Kidney tubule cell (primary cell): ENCODE results near the gene FAM180B.

Source experiments
- DNase-seq: peaks from one replicate; pipeline ENCODE4 v3.0.0-alpha.2; 2018; ENCODE audit warnings: low spot score

The FAM180B gene

DNA sequence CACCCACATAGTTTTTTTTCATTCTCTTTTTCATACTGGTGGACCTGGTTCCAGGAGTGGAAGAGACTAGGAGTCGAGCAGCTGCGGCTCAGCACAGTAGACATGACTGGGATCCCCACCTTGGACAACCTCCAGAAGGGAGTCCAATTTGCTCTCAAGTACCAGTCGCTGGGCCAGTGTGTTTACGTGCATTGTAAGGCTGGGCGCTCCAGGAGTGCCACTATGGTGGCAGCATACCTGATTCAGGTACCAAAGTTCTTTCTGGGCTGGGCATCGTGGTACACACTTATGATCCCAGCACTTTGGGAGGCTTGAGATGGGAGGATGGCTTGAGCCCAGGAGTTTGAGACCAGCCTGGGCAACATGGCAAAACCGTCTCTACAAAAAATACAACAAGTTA lies 16.8 kb upstream of the FAM180B start:
- no peak for DNase-seq

DNA sequence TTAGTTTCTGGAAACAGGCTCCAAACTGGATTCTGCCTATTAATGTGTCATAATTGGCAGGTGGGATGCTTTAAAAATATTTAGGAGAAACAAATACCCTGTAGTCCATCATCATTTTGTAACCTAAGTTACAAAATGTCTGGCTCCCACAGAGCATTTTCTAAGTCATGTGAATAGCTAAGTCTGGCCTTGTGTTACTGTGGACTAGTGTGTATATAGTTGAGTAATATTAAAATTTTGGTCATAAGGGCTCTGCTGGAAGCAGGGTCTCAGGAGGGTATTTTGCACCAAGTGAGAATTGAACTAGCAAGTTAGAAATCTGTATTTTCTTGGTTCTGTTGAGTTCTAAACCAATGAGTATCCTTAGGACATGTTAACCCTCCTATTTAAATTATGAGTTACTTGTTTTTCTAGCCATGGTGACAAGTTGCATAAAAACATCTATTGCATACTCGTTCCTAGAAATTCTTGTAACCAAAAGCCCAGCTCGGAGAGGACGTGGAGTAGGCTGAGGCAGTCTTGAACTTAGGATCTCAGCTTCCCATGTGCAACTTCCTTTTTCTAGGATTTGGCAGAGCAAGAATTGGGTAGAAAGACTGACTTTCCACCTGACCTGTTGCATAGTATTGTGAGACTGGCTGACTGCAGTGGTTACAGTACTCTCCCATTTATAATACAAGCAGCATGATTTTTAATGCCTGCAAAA lies 15.7 kb upstream of the FAM180B start:
- DNase-seq, result no peak

DNA sequence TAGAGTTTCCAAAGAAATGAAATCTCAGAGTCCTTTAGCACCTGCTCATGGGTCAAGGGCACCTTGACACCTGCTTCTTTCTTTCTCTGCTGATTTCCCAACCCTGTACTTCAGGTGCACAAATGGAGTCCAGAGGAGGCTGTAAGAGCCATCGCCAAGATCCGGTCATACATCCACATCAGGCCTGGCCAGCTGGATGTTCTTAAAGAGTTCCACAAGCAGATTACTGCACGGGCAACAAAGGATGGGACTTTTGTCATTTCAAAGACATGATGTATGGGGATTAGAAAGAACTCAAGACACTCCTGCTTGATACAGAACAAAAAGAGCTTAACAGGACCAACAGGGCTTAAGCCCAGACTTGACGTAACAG lies 15.1 kb upstream of the FAM180B start:
- DNase-seq, result no peak

DNA sequence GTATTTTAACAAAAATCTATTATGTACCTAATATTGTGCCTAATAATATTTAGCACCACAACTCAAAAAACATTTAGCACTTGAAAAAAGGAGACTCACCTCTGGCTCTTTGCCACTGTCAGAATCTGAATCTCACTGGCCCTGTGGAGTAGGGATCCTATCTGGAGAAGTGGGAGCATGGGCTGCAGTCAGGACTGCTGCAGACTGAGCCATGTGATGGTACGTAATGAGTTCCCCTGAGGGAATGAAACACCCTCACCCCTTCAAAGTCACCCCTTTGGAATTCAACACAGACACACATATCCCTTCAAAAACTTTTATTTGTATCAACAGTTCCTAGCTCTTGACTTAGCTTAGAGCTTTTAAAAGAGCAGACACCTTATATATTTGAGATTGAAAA lies 14.6 kb upstream of the FAM180B start:
- peak; percentile 20 for DNase-seq

DNA sequence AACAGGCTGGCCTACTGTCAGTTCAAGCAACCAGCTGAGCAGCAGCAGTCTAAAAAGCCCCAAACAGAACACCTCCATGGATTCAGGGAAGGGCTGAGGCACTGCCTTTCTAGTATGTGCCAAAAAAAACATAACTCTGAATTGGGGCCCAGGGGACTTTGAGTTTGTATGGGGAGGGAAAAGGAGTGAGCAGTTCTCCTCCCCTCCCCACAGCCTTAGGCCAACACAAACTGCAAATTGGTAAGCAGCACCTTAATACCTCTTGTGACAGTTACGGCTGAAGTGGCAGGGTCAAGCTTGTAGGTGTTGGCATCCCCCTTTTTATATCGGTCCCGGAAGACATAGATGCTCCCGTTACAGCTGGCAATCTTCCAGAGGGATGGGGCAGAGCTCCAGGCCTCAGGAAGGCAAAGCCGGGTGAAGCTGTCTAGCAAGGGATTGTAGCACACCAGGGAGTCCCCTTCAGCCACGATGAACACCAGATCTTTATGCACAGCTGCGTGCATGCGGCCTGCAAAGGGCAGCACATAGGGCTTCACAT lies 13.7 kb upstream of the FAM180B start:
- DNase-seq, result no peak

DNA sequence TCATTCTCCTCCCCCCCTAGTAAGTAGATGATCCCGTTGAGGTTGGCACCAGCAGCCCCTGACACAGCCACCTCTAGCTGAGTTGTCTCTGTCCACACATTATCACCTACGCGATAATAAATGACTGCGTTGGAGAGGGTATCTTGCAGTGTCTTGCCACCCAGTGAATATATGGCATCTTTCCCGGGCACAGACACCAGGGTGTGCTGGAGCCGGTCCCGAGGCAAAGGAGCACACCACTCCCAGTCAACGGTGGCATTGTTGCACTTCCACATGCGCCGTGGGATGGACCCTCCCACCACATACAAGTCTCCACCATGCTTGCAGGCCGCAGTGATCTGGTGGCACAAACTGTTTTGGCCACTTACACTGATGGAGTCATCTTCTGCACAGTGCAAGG lies 13.2 kb upstream of the FAM180B start:
- no peak for DNase-seq

DNA sequence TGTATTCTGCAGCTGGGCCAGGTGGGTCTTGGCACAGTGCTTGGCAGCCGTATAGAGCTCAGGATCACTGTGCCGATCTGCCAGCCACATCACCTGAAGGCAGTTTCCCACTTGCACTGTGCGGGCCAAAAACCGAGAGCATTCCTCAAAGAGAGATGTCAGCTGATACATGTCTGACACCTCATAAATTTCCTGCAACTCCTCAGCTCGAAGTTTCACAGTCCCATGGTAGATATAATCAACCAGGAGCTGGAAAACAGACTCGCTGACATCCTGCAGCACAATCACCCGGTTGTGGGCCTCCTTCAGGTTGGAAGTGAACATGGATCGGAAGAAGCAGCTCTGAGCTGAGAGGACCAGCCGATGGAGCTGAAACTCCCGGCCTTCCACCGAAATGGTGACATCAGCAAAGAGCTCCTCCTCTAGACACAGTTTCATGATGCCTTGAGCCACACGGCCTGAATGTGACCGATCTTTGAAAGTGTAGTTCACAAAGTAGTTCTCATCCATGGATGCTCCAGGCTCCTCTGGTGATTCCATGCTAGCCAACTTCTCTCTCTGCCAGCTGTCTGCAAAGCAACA lies 8.9 kb upstream of the FAM180B start:
- DNase-seq, result no peak

DNA sequence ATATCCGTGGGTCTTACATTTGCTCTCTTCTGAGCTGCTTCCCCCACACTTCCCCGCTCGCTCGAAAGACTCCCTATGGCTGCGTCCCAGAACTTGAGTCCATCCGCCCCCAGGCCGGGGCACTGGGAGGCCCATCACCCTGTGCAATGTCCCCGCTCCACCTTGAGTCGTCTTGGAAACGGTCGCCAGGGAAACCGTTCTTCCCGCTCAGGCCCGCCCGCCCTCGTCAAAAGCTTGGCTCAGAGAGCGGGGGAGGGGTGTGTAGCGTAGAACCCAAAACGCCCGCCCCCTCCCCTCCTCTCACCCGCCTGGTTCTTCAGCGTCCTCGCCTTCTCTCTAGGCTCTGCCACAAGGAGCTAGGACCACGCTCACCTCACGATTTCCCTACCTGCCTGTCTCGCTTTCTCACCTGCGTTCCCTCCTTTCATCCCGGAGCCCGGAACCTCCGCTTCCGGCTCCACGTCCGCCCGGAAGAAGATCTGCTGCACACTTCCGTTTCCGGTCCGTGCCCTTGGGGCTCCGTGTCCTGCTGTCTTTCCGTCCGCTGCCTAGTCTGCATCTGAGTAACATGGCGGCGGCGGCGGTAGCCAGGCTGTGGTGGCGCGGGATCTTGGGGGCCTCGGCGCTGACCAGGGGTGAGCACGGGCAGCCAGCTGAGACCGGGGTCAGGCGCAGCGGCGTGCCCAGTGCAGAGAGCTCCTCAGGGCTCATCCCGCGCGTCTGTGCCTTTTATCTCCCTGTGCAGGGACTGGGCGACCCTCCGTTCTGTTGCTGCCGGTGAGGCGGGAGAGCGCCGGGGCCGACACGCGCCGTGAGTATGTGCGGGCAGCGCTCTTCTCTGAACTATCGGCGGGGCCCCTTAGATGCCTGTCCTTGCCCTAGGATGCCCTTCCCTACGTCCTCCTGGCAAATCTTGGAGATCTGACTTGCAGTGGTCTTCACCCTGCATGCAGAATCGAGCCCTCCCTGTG lies 7.7 kb upstream of the FAM180B start, which contains the start of the genes KBTBD4 and NDUFS3:
Gene KBTBD4 (minus strand): TSS at position 447 of the 971 bp plus-strand sequence. CDS start 19 bp downstream, at position 428.
Gene NDUFS3 (plus strand): TSS at position 551 of the 971 bp plus-strand sequence. CDS start 18 bp downstream, at position 569.
- DNase-seq, result peak; percentile 89

DNA sequence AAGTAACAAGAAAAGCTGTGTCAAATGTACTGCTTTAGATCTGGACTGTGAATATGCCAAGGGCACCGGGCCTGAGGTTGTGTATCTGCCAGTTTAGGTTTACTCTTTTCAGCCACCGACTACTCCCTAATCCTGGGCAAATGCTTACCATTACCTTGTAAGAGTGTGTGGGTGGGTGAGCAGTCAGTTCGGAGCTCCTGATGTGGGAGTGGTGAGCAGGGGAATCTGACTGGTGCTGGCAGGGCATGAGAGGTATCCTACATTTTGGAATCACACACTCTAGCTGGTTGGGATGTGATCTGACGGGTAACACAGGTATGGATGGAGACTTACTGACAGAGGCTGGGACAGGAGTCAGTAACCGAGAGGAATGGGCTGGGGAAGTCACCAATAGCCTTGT lies 2.6 kb upstream of the FAM180B start:
- no peak for DNase-seq

DNA sequence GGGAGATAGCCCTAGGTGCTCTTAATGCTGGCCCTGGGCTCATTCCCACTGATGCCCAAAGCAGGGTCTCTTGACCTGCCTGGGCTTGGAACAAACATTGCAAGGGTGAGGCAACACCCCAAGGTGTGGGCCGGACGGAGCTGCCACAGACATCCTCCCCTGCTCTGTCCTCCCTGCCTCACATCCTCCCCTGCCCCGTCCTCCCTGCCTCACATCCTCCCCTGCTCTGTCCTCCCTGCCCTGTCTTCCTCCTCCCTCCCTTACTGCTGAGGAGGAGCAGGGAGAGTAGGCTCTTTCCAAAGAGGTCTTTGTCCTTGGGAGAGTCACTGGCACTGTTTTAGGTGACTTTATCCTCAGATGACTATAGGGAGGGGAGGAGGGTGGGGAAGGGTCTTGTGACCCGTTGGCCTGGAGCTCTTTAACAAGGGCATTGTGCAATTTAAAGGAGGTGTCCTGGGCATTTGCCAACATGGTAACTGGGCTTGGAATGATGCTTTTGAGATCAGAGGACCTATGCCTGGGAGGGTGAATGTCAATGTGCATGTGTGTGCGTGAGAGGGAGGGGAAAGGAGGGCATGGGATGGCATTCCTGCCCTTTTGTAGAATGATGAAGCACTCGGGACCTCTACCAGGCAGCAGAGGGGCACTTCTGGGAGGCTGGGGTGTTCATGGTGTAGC lies 700 bp downstream of the FAM180B start:
- DNase-seq, result no peak

DNA sequence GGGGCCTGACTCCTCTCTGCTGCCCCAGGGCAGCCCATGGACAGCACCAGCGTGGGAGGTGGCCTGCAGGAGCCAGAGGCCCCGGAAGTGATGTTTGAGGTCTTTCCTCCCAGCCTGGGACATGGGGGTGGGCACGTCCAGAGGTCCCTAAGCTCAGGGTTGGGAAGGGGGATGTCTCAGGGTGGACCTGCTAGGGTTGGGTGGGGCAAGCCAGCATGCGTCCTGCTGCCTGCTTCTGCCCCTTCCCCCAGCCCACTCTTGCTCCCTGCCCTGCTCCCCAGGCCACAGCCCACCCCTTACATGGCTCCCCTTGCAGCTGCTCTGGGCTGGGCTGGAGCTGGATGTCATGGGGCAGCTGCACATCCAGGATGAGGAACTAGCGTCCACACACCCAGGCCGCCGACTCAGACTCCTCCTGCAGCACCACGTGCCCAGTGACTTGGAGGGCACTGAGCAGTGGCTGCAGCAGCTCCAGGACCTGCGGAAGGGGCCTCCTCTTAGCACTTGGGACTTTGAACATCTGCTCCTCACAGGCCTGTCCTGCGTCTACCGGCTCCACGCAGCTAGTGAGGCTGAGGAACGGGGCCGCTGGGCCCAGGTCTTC lies 1.3 kb downstream of the FAM180B start:
- DNase-seq, result no peak

DNA sequence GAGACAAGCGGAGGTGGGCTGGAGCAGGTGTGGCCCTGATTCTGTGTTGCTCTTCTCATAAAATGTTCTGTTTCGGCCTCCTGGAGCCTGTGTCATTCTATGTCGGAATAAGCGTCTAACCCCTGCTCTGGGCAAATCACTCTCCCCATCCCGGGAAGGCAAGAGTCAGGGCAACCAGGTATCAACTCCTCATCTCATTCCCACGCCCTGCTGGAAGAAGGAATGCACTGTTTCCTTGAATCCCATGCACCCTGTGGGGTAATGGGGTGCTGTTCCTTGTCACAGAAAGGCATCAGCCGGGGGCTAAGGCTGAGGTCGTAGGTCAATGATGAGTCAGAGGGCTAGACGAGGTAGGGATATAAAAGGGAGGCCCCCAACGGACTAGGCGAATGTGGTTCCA lies 2.6 kb downstream of the FAM180B start:
- no peak for DNase-seq

DNA sequence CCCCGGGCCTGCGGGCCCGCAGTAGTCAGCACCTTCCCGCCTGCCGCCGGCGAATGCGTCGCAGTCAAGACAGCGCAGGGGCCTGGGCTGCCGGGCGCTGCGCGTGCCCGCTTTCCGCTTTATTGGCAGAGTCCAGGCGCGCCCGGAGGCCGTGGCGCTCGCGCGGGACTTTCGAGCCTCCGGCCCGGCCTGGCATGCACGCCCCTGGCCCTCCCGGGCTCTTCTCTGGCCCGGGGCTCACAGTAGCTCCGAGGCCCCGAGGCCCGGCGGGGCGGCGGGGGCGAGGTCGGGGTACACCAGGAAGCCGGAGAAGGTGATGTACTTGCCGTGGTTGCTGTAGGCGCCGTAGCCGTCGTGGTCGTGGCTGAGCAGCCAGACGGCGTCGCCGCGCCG lies 3.1 kb downstream of the FAM180B start:
- no peak for DNase-seq

DNA sequence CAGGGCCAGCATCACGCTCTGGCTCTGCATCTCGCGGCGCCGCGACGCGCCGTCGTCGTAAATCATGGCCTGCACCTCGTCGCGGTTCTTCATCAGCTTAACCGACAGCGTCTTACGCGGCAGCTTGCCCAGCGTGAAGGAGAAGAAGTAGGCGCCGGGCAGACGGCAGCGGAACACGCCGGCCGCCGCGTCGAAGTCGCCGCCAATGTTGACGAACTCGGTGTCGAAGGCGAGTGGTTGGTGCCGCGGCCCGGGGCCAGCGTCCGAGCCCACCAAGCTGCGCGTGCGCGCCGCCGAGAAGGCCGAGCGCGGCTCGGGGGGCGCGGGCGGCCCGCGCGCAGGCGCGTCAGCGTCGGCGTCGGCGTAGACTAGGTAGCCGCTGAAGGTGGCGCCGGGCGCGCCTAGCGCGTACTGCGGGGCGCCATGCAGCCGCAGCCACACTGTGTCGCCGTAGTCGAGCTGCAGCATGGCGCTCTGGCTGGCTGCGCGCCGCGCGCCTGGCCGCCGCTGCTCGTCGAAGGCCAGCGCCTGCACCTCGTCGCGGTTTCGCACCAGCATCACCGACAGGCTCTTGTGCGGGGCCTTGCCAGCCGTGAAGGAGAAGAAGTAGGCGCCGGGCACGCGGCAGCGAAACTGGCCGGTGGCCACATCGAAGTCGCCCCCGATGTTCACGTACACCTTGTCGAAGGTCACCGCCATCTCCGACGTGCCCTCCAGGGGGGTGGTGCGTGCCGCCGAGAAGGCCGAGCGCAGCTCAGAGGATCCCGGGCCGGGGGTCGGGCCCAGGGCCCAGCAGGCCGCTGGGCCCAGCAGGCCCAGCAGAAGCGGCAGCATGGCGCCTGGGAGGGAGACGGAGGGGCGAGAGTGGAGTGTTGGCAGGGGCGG lies 3.7 kb downstream of the FAM180B start:
- DNase-seq, result no peak

DNA sequence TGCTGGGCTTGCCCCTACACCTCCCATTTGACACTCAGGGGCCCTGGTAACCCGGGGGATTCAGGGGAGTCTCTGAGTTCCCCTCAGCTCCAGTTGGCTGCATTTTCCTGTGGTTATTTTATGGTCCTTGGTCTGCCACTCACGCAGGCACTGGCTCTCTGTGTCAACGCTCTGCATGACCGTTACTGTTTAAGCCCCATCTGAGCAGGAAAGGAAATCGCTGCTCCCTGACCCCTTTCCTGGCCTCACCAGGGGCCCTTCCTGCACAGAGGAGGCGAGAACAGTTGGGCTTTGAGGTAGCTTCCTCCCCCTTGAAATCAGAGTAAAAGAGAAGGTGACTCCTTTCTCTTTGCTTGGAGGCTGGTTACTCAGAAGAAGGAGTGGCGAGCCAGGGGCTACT lies 5.3 kb downstream of the FAM180B start:
- no peak for DNase-seq

DNA sequence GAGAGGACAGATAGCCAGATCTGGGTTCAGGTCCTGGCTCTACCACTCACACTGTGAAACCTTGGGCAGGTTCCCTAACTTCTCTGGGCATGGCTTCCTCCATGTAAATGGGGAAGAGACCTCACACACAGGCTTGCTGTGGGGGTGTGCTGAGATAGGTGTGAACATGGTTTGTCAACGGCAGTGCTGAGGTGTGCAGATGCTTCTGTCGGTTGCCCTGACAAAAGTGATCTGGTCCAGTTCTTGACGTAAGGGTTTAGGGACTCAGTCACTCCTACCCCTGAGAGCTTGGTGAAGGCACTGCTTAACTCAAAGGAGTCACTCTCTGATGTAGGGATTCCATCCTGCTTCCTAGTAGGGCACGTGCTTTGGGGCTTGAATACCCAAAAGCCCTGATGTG lies 5.8 kb downstream of the FAM180B start:
- no peak for DNase-seq

DNA sequence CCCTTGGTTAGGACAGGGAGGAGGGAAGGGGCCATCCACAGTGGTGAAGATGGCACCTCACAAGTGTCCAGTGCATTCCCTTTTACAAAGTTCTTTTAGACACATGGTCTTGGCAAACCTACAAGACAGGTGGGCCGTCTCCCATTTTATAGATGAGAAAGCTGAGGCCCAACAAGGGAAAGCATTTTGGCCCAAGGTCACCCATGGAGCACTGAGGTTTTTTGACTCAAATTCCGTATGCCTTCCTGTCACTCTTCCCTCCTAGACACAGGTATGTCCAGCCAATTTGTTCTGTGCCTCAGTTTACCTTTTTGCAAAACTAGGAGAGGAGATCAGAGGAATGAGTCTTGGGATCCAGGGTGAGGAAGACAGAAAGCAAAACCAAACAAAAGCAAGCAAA lies 6.5 kb downstream of the FAM180B start:
- DNase-seq, result no peak

DNA sequence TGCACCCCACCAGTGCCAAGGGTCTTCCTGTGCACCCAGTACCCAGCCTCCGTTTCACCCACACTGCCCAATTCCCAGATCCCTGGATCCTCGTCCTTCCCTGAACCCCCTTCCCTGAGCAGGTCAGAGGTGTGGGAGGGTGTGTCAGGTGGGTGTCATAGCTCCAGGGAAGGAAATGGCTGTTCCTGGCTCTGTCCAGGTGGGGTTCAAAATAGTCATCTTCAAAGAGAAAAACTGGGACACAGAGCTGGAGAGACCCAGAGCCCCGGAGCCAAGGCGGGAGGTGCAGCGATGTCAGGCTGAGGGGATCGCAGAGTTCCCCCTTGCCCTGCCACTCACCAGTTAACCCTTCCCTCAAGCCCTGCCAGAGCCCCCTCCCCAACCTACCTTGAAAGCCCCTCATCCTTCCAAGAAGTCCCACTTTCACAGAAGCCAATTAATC lies 7.0 kb downstream of the FAM180B start:
- DNase-seq, result no peak

DNA sequence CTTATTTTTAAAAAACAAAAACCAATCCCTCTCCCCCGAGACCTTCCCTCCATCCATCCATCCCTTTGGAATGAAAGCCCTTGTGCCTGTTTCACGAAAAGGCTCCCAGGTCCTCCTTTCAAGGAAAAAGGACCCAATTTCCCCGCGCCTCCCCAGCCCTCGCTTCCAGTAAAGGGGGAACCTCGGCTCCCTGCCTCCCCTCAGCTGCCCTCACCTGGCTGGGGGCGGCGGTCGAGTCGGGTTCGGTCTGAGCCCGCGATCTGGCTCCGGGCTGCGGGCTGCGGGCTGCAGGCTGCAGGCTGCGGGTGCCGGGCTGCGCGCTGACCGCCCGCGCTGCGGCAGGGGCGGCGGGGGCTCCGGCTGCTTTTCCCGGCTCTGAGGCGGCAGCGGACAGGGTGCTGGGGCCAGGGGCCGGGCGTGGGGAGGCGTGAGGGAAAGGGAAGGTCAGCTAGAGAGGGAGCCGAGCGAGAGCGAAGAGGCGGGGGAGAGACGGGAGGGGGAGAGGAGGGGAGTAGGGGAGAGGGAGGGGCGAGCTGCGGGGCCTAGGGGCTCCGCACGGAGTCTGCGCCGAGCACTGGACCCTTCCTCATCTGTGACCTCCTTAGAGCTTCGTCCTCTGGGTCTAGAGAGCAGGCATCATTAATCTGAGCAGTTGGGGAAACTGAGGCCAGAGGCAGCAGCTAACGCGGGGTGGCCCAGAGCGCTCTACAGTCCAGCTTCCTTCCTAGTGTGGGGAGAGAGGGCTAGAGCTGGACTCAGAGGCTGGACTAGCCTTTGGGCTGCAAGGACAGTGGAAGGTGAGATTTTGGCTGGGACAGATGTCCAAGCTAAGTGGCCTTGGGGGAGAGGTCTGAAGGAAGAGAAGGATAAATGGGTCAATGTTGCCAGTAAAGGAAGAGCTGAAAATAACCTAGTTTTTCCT lies 7.7 kb downstream of the FAM180B start, which contains the start of gene C1QTNF4:
Gene C1QTNF4 (minus strand): TSS at position 478 of the 922 bp plus-strand sequence. CDS start 3,601 bp downstream, outside the sequence.
- DNase-seq, result no peak
